ENCODE data around the gene ELL. TPM values are rescaled to one million over a fixed set of nuclear protein-coding genes. Genes with fewer than 3 reads are reported as not detected.

Gene ELL
- total and polyA plus RNA-seq, 9 of the 15 experiments (the other 6 are each of a cell fraction or from before 2014, with no cell fraction given), result 0.24 to 22.5 (median 4.1) TPM

DNA sequence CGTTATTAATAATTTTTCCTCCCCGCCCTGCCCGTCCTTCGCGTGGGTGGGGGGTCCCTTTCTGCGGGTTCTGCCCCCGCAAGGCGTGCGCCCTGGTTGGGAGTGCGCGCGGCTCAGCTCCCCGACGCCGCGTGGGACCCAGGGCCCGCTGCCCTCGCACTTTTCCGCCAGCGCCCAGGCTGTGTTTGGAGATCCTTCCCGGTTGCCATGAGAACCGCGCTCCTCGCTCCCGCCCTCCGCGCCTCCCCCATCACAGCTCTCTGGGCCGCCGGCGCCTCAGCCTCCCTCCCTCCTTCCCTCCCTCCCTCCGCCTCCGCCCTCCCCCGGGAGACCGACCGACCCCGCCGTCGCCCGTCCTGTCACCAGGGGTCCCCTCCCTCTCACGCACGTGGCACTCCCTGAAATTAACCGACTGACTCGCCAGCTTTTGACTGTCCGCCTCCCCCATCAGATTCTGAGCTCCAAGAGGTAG lies 105.1 kb downstream of the ELL start (continued):
- TF ChIP-seq, protein P1, sequence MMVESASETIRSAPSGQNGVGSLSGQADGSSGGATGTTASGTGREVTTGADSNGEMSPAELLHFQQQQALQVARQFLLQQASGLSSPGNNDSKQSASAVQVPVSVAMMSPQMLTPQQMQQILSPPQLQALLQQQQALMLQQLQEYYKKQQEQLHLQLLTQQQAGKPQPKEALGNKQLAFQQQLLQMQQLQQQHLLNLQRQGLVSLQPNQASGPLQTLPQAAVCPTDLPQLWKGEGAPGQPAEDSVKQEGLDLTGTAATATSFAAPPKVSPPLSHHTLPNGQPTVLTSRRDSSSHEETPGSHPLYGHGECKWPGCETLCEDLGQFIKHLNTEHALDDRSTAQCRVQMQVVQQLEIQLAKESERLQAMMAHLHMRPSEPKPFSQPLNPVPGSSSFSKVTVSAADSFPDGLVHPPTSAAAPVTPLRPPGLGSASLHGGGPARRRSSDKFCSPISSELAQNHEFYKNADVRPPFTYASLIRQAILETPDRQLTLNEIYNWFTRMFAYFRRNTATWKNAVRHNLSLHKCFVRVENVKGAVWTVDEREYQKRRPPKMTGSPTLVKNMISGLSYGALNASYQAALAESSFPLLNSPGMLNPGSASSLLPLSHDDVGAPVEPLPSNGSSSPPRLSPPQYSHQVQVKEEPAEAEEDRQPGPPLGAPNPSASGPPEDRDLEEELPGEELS (CRISPR knock-in tag; IDR thresholded peaks at IDR 0.05; ENCODE audit: borderline replicate concordance), result no peak
- TF ChIP-seq, protein P2, sequence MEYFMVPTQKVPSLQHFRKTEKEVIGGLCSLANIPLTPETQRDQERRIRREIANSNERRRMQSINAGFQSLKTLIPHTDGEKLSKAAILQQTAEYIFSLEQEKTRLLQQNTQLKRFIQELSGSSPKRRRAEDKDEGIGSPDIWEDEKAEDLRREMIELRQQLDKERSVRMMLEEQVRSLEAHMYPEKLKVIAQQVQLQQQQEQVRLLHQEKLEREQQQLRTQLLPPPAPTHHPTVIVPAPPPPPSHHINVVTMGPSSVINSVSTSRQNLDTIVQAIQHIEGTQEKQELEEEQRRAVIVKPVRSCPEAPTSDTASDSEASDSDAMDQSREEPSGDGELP (CRISPR knock-in tag; IDR thresholded peaks at IDR 0.05; ENCODE audit: borderline replicate concordance), result peak; percentile 66
- TF ChIP-seq, protein P3, sequence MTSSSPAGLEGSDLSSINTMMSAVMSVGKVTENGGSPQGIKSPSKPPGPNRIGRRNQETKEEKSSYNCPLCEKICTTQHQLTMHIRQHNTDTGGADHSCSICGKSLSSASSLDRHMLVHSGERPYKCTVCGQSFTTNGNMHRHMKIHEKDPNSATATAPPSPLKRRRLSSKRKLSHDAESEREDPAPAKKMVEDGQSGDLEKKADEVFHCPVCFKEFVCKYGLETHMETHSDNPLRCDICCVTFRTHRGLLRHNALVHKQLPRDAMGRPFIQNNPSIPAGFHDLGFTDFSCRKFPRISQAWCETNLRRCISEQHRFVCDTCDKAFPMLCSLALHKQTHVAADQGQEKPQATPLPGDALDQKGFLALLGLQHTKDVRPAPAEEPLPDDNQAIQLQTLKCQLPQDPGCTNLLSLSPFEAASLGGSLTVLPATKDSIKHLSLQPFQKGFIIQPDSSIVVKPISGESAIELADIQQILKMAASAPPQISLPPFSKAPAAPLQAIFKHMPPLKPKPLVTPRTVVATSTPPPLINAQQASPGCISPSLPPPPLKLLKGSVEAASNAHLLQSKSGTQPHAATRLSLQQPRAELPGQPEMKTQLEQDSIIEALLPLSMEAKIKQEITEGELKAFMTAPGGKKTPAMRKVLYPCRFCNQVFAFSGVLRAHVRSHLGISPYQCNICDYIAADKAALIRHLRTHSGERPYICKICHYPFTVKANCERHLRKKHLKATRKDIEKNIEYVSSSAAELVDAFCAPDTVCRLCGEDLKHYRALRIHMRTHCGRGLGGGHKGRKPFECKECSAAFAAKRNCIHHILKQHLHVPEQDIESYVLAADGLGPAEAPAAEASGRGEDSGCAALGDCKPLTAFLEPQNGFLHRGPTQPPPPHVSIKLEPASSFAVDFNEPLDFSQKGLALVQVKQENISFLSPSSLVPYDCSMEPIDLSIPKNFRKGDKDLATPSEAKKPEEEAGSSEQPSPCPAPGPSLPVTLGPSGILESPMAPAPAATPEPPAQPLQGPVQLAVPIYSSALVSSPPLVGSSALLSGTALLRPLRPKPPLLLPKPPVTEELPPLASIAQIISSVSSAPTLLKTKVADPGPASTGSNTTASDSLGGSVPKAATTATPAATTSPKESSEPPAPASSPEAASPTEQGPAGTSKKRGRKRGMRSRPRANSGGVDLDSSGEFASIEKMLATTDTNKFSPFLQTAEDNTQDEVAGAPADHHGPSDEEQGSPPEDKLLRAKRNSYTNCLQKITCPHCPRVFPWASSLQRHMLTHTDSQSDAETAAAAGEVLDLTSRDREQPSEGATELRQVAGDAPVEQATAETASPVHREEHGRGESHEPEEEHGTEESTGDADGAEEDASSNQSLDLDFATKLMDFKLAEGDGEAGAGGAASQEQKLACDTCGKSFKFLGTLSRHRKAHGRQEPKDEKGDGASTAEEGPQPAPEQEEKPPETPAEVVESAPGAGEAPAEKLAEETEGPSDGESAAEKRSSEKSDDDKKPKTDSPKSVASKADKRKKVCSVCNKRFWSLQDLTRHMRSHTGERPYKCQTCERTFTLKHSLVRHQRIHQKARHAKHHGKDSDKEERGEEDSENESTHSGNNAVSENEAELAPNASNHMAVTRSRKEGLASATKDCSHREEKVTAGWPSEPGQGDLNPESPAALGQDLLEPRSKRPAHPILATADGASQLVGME (CRISPR knock-in tag; IDR thresholded peaks at IDR 0.05), result no peak
- no peak; the same call in 1 of the 2 replicates for TF ChIP-seq HNRNPL (IDR thresholded peaks at IDR 0.05; ENCODE audit: low read depth, low read length)
- TF ChIP-seq CTBP1 (IDR thresholded peaks at IDR 0.05; ENCODE audit: borderline replicate concordance), result 0 out of 2 replicates have a peak, but pooled peaks have one; percentile 34
- no peak; the same call in 1 of the 2 replicates for TF ChIP-seq NBN (IDR thresholded peaks at IDR 0.05; ENCODE audit: low read depth)
- no peak; the same call in 1 of the 2 replicates for TF ChIP-seq GATAD2B (IDR thresholded peaks at IDR 0.05; ENCODE audit: borderline replicate concordance)
- TF ChIP-seq, protein P4, sequence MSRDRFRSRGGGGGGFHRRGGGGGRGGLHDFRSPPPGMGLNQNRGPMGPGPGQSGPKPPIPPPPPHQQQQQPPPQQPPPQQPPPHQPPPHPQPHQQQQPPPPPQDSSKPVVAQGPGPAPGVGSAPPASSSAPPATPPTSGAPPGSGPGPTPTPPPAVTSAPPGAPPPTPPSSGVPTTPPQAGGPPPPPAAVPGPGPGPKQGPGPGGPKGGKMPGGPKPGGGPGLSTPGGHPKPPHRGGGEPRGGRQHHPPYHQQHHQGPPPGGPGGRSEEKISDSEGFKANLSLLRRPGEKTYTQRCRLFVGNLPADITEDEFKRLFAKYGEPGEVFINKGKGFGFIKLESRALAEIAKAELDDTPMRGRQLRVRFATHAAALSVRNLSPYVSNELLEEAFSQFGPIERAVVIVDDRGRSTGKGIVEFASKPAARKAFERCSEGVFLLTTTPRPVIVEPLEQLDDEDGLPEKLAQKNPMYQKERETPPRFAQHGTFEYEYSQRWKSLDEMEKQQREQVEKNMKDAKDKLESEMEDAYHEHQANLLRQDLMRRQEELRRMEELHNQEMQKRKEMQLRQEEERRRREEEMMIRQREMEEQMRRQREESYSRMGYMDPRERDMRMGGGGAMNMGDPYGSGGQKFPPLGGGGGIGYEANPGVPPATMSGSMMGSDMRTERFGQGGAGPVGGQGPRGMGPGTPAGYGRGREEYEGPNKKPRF (IDR thresholded peaks at IDR 0.05; ENCODE audit: low read depth, low read length), result no peak
- TF ChIP-seq KLF16 (IDR thresholded peaks at IDR 0.05), result no peak
- no peak for TF ChIP-seq ZFP1 (CRISPR knock-in tag; IDR thresholded peaks at IDR 0.05)
- TF ChIP-seq, protein P5, sequence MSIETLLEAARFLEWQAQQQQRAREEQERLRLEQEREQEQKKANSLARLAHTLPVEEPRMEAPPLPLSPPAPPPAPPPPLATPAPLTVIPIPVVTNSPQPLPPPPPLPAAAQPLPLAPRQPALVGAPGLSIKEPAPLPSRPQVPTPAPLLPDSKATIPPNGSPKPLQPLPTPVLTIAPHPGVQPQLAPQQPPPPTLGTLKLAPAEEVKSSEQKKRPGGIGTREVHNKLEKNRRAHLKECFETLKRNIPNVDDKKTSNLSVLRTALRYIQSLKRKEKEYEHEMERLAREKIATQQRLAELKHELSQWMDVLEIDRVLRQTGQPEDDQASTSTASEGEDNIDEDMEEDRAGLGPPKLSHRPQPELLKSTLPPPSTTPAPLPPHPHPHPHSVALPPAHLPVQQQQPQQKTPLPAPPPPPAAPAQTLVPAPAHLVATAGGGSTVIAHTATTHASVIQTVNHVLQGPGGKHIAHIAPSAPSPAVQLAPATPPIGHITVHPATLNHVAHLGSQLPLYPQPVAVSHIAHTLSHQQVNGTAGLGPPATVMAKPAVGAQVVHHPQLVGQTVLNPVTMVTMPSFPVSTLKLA (conservative IDR thresholded peaks at IDR 0.05), result peak; percentile 86 to 88
